H9 (cell line): ENCODE measurements around the gene MBTPS1. TPM values are rescaled to one million over a fixed set of nuclear protein-coding genes. Genes with fewer than 3 reads are reported as not detected.

ENCODE experiments used
- DNase-seq: peaks from one replicate; pipeline ENCODE4 v3.0.0-alpha.2; 2017
- H2AFZ ChIP-seq: one replicate; pipeline ENCODE4 v1.6.1; 2013; ENCODE audit warnings: mild to moderate bottlenecking, low read length, control low read depth, moderate library complexity
- H2AK5ac ChIP-seq: 2 replicates; pipeline ENCODE4 v1.6.1; 2013; ENCODE audit warnings: low read length, control low read depth, mixed read lengths; ENCODE audit not compliant: insufficient read length
- H2BK120ac ChIP-seq: one replicate; pipeline ENCODE4 v1.6.1; 2013; ENCODE audit warnings: low read depth, mild to moderate bottlenecking, low read length, control low read depth, inconsistent platforms; ENCODE audit not compliant: poor library complexity, severe bottlenecking
- H2BK12ac ChIP-seq: 2 replicates; pipeline ENCODE4 v1.6.1; 2013; ENCODE audit warnings: low read length, control low read depth, mixed read lengths, low read depth; ENCODE audit not compliant: insufficient read length
- H2BK15ac ChIP-seq: 2 replicates; pipeline ENCODE4 v1.6.1; 2013; ENCODE audit warnings: low read depth, low read length, control low read depth
- H2BK20ac ChIP-seq: one replicate; pipeline ENCODE4 v1.6.1; 2013; ENCODE audit warnings: low read depth, mild to moderate bottlenecking, low read length, control low read depth, inconsistent platforms; ENCODE audit not compliant: poor library complexity, severe bottlenecking
- H2BK5ac ChIP-seq: 2 replicates; pipeline ENCODE4 v1.6.1; 2013; ENCODE audit warnings: low read length, control low read depth, mixed read lengths; ENCODE audit not compliant: insufficient read length
- H3K14ac ChIP-seq: 2 replicates; pipeline ENCODE4 v1.6.1; 2013; ENCODE audit warnings: low read length, control low read depth; ENCODE audit not compliant: insufficient read depth
- H3K18ac ChIP-seq: 2 replicates; pipeline ENCODE4 v1.6.1; 2013; ENCODE audit warnings: low read depth, mild to moderate bottlenecking, mixed read lengths, low read length, control low read depth; ENCODE audit not compliant: insufficient read length
- H3K23ac ChIP-seq: 2 replicates; pipeline ENCODE4 v1.6.1; 2013; ENCODE audit warnings: low read length, control low read depth, mixed read lengths, low read depth; ENCODE audit not compliant: insufficient read length
- H3K23me2 ChIP-seq: 2 replicates; pipeline ENCODE4 v1.6.1; 2013; ENCODE audit warnings: low read depth, mild to moderate bottlenecking, mixed read lengths, low read length, control low read depth; ENCODE audit not compliant: insufficient read length, poor library complexity, severe bottlenecking
- H3K27ac ChIP-seq: 2 replicates; pipeline ENCODE4 v1.5.1; 2013; ENCODE audit warnings: low read length, control low read depth, mixed read lengths, low read depth; ENCODE audit not compliant: insufficient read length
- H3K27me3 ChIP-seq: 2 replicates; pipeline ENCODE4 v1.6.1; 2013; ENCODE audit warnings: low read length, control low read depth, inconsistent platforms; ENCODE audit not compliant: insufficient read depth
- H3K4ac ChIP-seq: 2 replicates; pipeline ENCODE4 v1.6.1; 2013; ENCODE audit warnings: low read depth, mild to moderate bottlenecking, control low read depth, inconsistent platforms, low read length, moderate library complexity
- H3K4me1 ChIP-seq: 2 replicates; pipeline ENCODE4 v1.6.1; 2013; ENCODE audit warnings: low read length, control low read depth, inconsistent platforms; ENCODE audit not compliant: insufficient read depth
- H3K4me2 ChIP-seq: 2 replicates; pipeline ENCODE4 v1.6.1; 2013; ENCODE audit warnings: low read length, control low read depth, mixed read lengths; ENCODE audit not compliant: insufficient read length, insufficient read depth
- H3K56ac ChIP-seq: 2 replicates; pipeline ENCODE4 v1.6.1; 2013; ENCODE audit warnings: low read depth, mild to moderate bottlenecking, mixed read lengths, low read length, control low read depth; ENCODE audit not compliant: insufficient read length
- H3K79me1 ChIP-seq: 2 replicates; pipeline ENCODE4 v1.6.1; 2013; ENCODE audit warnings: low read depth, mild to moderate bottlenecking, moderate library complexity, low read length, control low read depth, inconsistent platforms; ENCODE audit not compliant: insufficient read depth, poor library complexity, severe bottlenecking
- H3K79me2 ChIP-seq: 2 replicates; pipeline ENCODE4 v1.6.1; 2013; ENCODE audit warnings: low read length, control low read depth, inconsistent platforms; ENCODE audit not compliant: insufficient read depth
- H3K9ac ChIP-seq: 2 replicates; pipeline ENCODE4 v1.6.1; 2013; ENCODE audit warnings: low read length, control low read depth, mixed read lengths; ENCODE audit not compliant: insufficient read length; ENCODE audit errors: extremely low read depth
- H3K9me3 ChIP-seq: one replicate; pipeline ENCODE4 v1.6.1; 2013; ENCODE audit warnings: low read depth, low read length, inconsistent platforms; ENCODE audit not compliant: control insufficient read depth
- H3T11ph ChIP-seq: one replicate; pipeline ENCODE4 v1.6.1; 2013; ENCODE audit warnings: mild to moderate bottlenecking, low read length, control low read depth, inconsistent platforms
- H4K20me1 ChIP-seq: one replicate; pipeline ENCODE4 v1.6.1; 2013; ENCODE audit not compliant: control insufficient read depth, insufficient read length, insufficient read depth
- H4K5ac ChIP-seq: 2 replicates; pipeline ENCODE4 v1.6.1; 2013; ENCODE audit warnings: low read depth, mild to moderate bottlenecking, mixed read lengths, low read length, control low read depth; ENCODE audit not compliant: insufficient read length
- H4K8ac ChIP-seq: replicated peaks from 2 replicates; pipeline ENCODE4 v1.6.1; 2013; ENCODE audit warnings: low read length, control low read depth, mixed read lengths, low read depth; ENCODE audit not compliant: insufficient read length
- H4K91ac ChIP-seq: 2 replicates; pipeline ENCODE4 v1.6.1; 2013; ENCODE audit warnings: low read depth, mild to moderate bottlenecking, moderate library complexity, mixed read lengths, low read length, control low read depth; ENCODE audit not compliant: insufficient read length
- H3K27ac Mint-ChIP-seq, 3 experiments: 2 replicates in 2 of 3; 3 replicates in 1 of 3; pipeline ENCODE4 v1.8.0; 2020 to 2021; ENCODE audit warnings: mixed read lengths in 3 of 3, mild to moderate bottlenecking in 1 of 3, moderate library complexity in 1 of 3
- H3K27me3 Mint-ChIP-seq: 2 replicates; pipeline ENCODE4 v1.8.0; 2021; ENCODE audit warnings: low read depth, mild to moderate bottlenecking, moderate library complexity, mixed read lengths
- H3K36me3 Mint-ChIP-seq, 3 experiments: 2 replicates in 2 of 3; 3 replicates in 1 of 3; pipeline ENCODE4 v1.8.0; 2020 to 2021; ENCODE audit warnings: low read depth in 3 of 3, mixed read lengths in 3 of 3; ENCODE audit not compliant: insufficient read depth in 1 of 3
- H3K4me1 Mint-ChIP-seq, 2 experiments: 2 replicates each; pipeline ENCODE4 v1.8.0; 2020; ENCODE audit warnings: mixed read lengths in 2 of 2
- H3K4me3 Mint-ChIP-seq, 2 experiments: 2 replicates in 1 of 2; 3 replicates in 1 of 2; pipeline ENCODE4 v1.8.0; 2020 to 2021; ENCODE audit warnings: mild to moderate bottlenecking in 2 of 2, mixed read lengths in 2 of 2, moderate library complexity in 1 of 2
- H3K9me3 Mint-ChIP-seq, 2 experiments: 2 replicates in 1 of 2; 3 replicates in 1 of 2; pipeline ENCODE4 v1.8.0; 2020; ENCODE audit warnings: mild to moderate bottlenecking in 2 of 2, mixed read lengths in 2 of 2, moderate library complexity in 1 of 2
- CTCF ChIP-seq: fragments of 200-600 bp; sonication (generic); conservative IDR thresholded peaks from 3 replicates; pipeline ENCODE4 v1.8.0; 2021; ENCODE audit warnings: antibody characterized with exemption, mild to moderate bottlenecking
- WGBS: extraction: QIAGEN DNeasy Blood & Tissue Kit; methylation state at CpG from one replicate; pipeline ENCODE4 v1.1.7; 2013; ENCODE audit warnings: missing lambda C conversion rate, low lambda C conversion rate, mixed read lengths; ENCODE audit not compliant: insufficient read length; ENCODE audit errors: extremely low coverage; 5-methylcytosine and 5-hydroxymethylcytosine counted together
- total RNA-seq: library from RNA; stranded (reverse); gene quantifications from 2 replicates; pipeline ENCODE4 v1.2.1, GENCODE V29; 2021

Gene MBTPS1
- total RNA-seq, 1 experiment from 2014 or later, result 48.7 TPM

GRCh38 chr16:84020353-84020752, 96.4 kb downstream of the MBTPS1 start:
- H4K8ac ChIP-seq, result no peak overlapping the region
- H3K4me3 Mint-ChIP-seq, result no peak overlapping the region
- no peak overlapping the region for H3K18ac ChIP-seq
- no peak for TF ChIP-seq CTCF
- DNase-seq, result no peak
- H2BK5ac ChIP-seq, result no peak overlapping the region
- H3K4me1 Mint-ChIP-seq, result peaks cover 12 to 19% of the 10 kb centered on the region in 2 experiments
- H2BK12ac ChIP-seq, result no peak overlapping the region
- H3K4ac ChIP-seq, result no peak overlapping the region
- peaks cover 6 to 20% (median 11%) of the 10 kb centered on the region in 3 experiments for H3K36me3 Mint-ChIP-seq
- H3K27me3 ChIP-seq, result no peaks in the 10 kb centered on the region
- no peak overlapping the region for H3T11ph ChIP-seq
- no peak overlapping the region for H3K27ac Mint-ChIP-seq
- no peak overlapping the region for H4K5ac ChIP-seq
- H3K4me2 ChIP-seq, result no peak overlapping the region
- no peak overlapping the region for H3K23ac ChIP-seq
- peaks cover 48% of the 10 kb centered on the region for H3K27me3 Mint-ChIP-seq
- H3K79me2 ChIP-seq, result no peaks in the 10 kb centered on the region
- H3K56ac ChIP-seq, result no peak overlapping the region
- H3K9me3 ChIP-seq, result no peaks in the 10 kb centered on the region
- WGBS, result no CpG with 5 or more reads among the region's 9 CpGs
- no peak overlapping the region for H2AFZ ChIP-seq
- peaks cover 23 to 33% of the 10 kb centered on the region in 2 experiments for H3K9me3 Mint-ChIP-seq
- no peak overlapping the region for H3K14ac ChIP-seq
- H3K23me2 ChIP-seq, result no peaks in the 10 kb centered on the region
- H4K91ac ChIP-seq, result no peak overlapping the region
- H3K9ac ChIP-seq, result no peak overlapping the region
- no peak overlapping the region for H2BK120ac ChIP-seq
- H2BK20ac ChIP-seq, result no peak overlapping the region
- H2AK5ac ChIP-seq, result no peak overlapping the region
- H3K79me1 ChIP-seq, result no peaks in the 10 kb centered on the region
- no peak overlapping the region for H2BK15ac ChIP-seq
- no peaks in the 10 kb centered on the region; the same call in 1 of the 2 replicates for H3K4me1 ChIP-seq
- no peak overlapping the region for H3K27ac ChIP-seq
- H4K20me1 ChIP-seq, result no peaks in the 10 kb centered on the region
